RWPE2 (cell line): ENCODE data around the gene RAB11FIP3.
"Not testable (repeated sequence)": the region's sequence is repeated elsewhere in the genome, so short reads cannot be mapped to it uniquely, and the experiment has no call there.

Experiments used
- ATAC-seq: fragments of 200-7000 bp; cut with Tn5 transposase; 3 replicates; pipeline ENCODE4 v1.9.1; 2021; ENCODE audit warnings: low read depth
- DNase-seq: peaks from one replicate; pipeline ENCODE4 v3.0.0-alpha.2; 2020; ENCODE audit warnings: low spot score
- H3K27ac ChIP-seq: fragments of 450-650 bp; 2 replicates; pipeline ENCODE4 v1.5.1; 2017; ENCODE audit warnings: mild to moderate bottlenecking; ENCODE audit not compliant: poor library complexity, severe bottlenecking
- H3K27me3 ChIP-seq: fragments of 250-450 bp; sonication (Bioruptor Pico); 2 replicates; pipeline ENCODE4 v1.5.1; 2021; ENCODE audit warnings: mild to moderate bottlenecking, moderate library complexity; ENCODE audit not compliant: insufficient read depth, poor library complexity, severe bottlenecking
- H3K36me3 ChIP-seq: fragments of 250-450 bp; sonication (Bioruptor Pico); 2 replicates; pipeline ENCODE4 v1.5.1; 2020; ENCODE audit warnings: low read depth, mild to moderate bottlenecking, moderate library complexity
- H3K4me1 ChIP-seq: fragments of 250-450 bp; sonication (Bioruptor Pico); 2 replicates; pipeline ENCODE4 v1.5.1; 2021; ENCODE audit warnings: mild to moderate bottlenecking, moderate library complexity; ENCODE audit not compliant: insufficient read depth, poor library complexity, severe bottlenecking
- H3K4me3 ChIP-seq: fragments of 250-450 bp; sonication (Bioruptor Pico); 2 replicates; pipeline ENCODE4 v1.5.1; 2021; ENCODE audit warnings: mild to moderate bottlenecking, moderate library complexity; ENCODE audit not compliant: severe bottlenecking
- H3K9me3 ChIP-seq: fragments of 250-450 bp; sonication (Bioruptor Pico); 2 replicates; pipeline ENCODE4 v1.5.1; 2021; ENCODE audit warnings: mild to moderate bottlenecking, moderate library complexity; ENCODE audit not compliant: severe bottlenecking
- TF ChIP-seq, protein P1 (sequence below): fragments of 450-650 bp; IDR thresholded peaks from one replicate; pipeline ENCODE4 v1.5.1; 2017; ENCODE audit warnings: mild to moderate bottlenecking, moderate library complexity; ENCODE audit not compliant: poor library complexity, severe bottlenecking

RAB11FIP3 gene

GRCh38 chr16:492211-492875 is 66.9 kb downstream of the RAB11FIP3 start:
- no peak for ATAC-seq
- Histone ChIP-seq H3K27me3 (no peaks in the 10 kb centered on the region), H3K4me3 (no peak overlapping the region), H3K9me3 (no peaks in the 10 kb centered on the region), H3K36me3 (no peaks in the 10 kb centered on the region; the same call in 1 of the 2 replicates), H3K27ac (no peak overlapping the region), H3K4me1 (no peaks in the 10 kb centered on the region)
- no peak for DNase-seq
- TF ChIP-seq, protein P1, sequence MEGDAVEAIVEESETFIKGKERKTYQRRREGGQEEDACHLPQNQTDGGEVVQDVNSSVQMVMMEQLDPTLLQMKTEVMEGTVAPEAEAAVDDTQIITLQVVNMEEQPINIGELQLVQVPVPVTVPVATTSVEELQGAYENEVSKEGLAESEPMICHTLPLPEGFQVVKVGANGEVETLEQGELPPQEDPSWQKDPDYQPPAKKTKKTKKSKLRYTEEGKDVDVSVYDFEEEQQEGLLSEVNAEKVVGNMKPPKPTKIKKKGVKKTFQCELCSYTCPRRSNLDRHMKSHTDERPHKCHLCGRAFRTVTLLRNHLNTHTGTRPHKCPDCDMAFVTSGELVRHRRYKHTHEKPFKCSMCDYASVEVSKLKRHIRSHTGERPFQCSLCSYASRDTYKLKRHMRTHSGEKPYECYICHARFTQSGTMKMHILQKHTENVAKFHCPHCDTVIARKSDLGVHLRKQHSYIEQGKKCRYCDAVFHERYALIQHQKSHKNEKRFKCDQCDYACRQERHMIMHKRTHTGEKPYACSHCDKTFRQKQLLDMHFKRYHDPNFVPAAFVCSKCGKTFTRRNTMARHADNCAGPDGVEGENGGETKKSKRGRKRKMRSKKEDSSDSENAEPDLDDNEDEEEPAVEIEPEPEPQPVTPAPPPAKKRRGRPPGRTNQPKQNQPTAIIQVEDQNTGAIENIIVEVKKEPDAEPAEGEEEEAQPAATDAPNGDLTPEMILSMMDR: no peak

- H3K4me1 ChIP-seq, H3K9me3 ChIP-seq, DNase-seq, H3K27me3 ChIP-seq, H3K27ac ChIP-seq, H3K36me3 ChIP-seq, ATAC-seq, H3K4me3 ChIP-seq: not testable (repeated sequence)
Observed at GRCh38 chr16:494676-495075, 69.2 kb downstream of the RAB11FIP3 start.

GRCh38 chr16:495127-495748 is 69.8 kb downstream of the RAB11FIP3 start:
- ATAC-seq: peak; percentile 71; the same call in 2 of the 3 replicates
- no peaks in the 10 kb centered on the region for H3K36me3 ChIP-seq
- H3K27me3 ChIP-seq: no peaks in the 10 kb centered on the region
- H3K9me3 ChIP-seq: no peaks in the 10 kb centered on the region
- TF ChIP-seq, protein P1: peak; percentile 34
- no peaks in the 10 kb centered on the region for H3K4me1 ChIP-seq
- no peak overlapping the region for H3K4me3 ChIP-seq
- no peak overlapping the region for H3K27ac ChIP-seq
- no peak for DNase-seq

GRCh38 chr16:496097-496886 is 70.8 kb downstream of the RAB11FIP3 start:
- no peak overlapping the region for H3K27ac ChIP-seq
- no peaks in the 10 kb centered on the region for H3K9me3 ChIP-seq
- no peak for DNase-seq
- ATAC-seq: no peak
- no peaks in the 10 kb centered on the region for H3K27me3 ChIP-seq
- no peak overlapping the region for H3K4me3 ChIP-seq
- H3K4me1 ChIP-seq: no peaks in the 10 kb centered on the region
- TF ChIP-seq, protein P1: no peak
- no peaks in the 10 kb centered on the region for H3K36me3 ChIP-seq

- DNase-seq (no peak), ATAC-seq (no peak)
- TF ChIP-seq, protein P1: no peak
- Histone ChIP-seq H3K27ac (no peak overlapping the region), H3K4me1 (no peaks in the 10 kb centered on the region), H3K4me3 (no peak overlapping the region), H3K27me3 (no peaks in the 10 kb centered on the region), H3K36me3 (no peaks in the 10 kb centered on the region), H3K9me3 (no peaks in the 10 kb centered on the region)
Observed at GRCh38 chr16:497258-497657, 71.8 kb downstream of the RAB11FIP3 start.
